Neural cell (in vitro differentiated cells): Measurements from ENCODE around the gene ORM1.

ENCODE experiments used
- CTCF ChIP-seq: fragments of 450-650 bp; IDR thresholded peaks from 2 replicates; pipeline ENCODE4 v1.5.1; 2014; ENCODE audit warnings: antibody characterized with exemption, mild to moderate bottlenecking, moderate library complexity; ENCODE audit not compliant: poor library complexity, severe bottlenecking
- EP300 ChIP-seq: fragments of 450-650 bp; conservative IDR thresholded peaks from 2 replicates; pipeline ENCODE4 v1.6.1; 2014; ENCODE audit warnings: antibody characterized with exemption, mild to moderate bottlenecking, moderate library complexity; ENCODE audit not compliant: poor library complexity, severe bottlenecking
- POLR2AphosphoS5 ChIP-seq: IDR thresholded peaks from 2 replicates; pipeline ENCODE4 v1.6.1; 2012
- RAD21 ChIP-seq: fragments of 450-650 bp; conservative IDR thresholded peaks from 2 replicates; pipeline ENCODE4 v1.6.1; 2014; ENCODE audit warnings: antibody characterized with exemption, mild to moderate bottlenecking, moderate library complexity
- SMC3 ChIP-seq: fragments of 450-650 bp; conservative IDR thresholded peaks from 2 replicates; pipeline ENCODE4 v1.6.1; 2014; ENCODE audit warnings: antibody characterized with exemption, mild to moderate bottlenecking, moderate library complexity; ENCODE audit not compliant: poor library complexity
- TAF1 ChIP-seq: IDR thresholded peaks from 2 replicates; pipeline ENCODE4 v1.6.1; 2012; ENCODE audit warnings: low read depth

- TF ChIP-seq CTCF (no peak), TAF1 (no peak), EP300 (no peak), RAD21 (no peak), POLR2AphosphoS5 (no peak), SMC3 (no peak)
These were observed 34.5 kb upstream of the ORM1 start for GRCh38 chr9:114288193-114289091.
